Kidney (tissue), 14 donors: ENCODE results near the gene ERAS. TPM values are rescaled to one million over a fixed set of nuclear protein-coding genes. Genes with fewer than 3 reads are reported as not detected.
"Not testable (repeated sequence)": the region's sequence is repeated elsewhere in the genome, so short reads cannot be mapped to it uniquely, and the experiment has no call there.

Source experiments
- DNase-seq, 5 donors: peaks; one replicate each; pipeline ENCODE4 v3.0.0-alpha.2; 2013 to 2020
- FAIRE-seq: peaks from 2 replicates; lab custom pipeline; 2012; peaks lifted over from hg19 to GRCh38; lab: Jason Lieb, UNC
- H3K27ac ChIP-seq, 2 donors: one replicate each; pipeline ENCODE4 v1.7.0; 2013; ENCODE audit warnings: low read depth in 2 of 2, low read length in 2 of 2, inconsistent platforms in 1 of 2
- H3K27me3 ChIP-seq: one replicate; pipeline ENCODE4 v1.7.1; 2013; ENCODE audit warnings: low read length, inconsistent platforms; ENCODE audit not compliant: control insufficient read depth, insufficient read depth
- H3K36me3 ChIP-seq, 3 donors: one replicate each; pipeline versions ENCODE4 v1.7.0 to v1.7.1; 2013; ENCODE audit warnings: low read length in 3 of 3, control low read depth in 1 of 3, inconsistent platforms in 1 of 3; ENCODE audit not compliant: insufficient read depth in 3 of 3, control insufficient read depth in 2 of 3
- H3K4me1 ChIP-seq, 3 donors: one replicate each; pipeline versions ENCODE4 v1.7.0 to v1.7.1; 2013; ENCODE audit warnings: low read length in 3 of 3, inconsistent platforms in 1 of 3, low read depth in 1 of 3; ENCODE audit not compliant: control insufficient read depth in 2 of 3, insufficient read depth in 2 of 3
- H3K4me3 ChIP-seq, 3 donors: one replicate each; pipeline versions ENCODE4 v1.7.0 to v1.8.1; 2013; ENCODE audit warnings: low read length in 3 of 3, control low read depth in 1 of 3, inconsistent platforms in 1 of 3
- H3K9ac ChIP-seq, 3 donors: one replicate each; pipeline versions ENCODE4 v1.7.0 to v1.7.1; 2013; ENCODE audit warnings: low read length in 3 of 3, control low read depth in 1 of 3, inconsistent platforms in 1 of 3
- H3K9me3 ChIP-seq, 3 donors: one replicate each; pipeline versions ENCODE4 v1.7.0 to v1.7.1; 2013; ENCODE audit warnings: low read length in 3 of 3, control low read depth in 1 of 3, inconsistent platforms in 1 of 3; ENCODE audit not compliant: control insufficient read depth in 2 of 3, insufficient read depth in 1 of 3
- CTCF ChIP-seq: IDR thresholded peaks from 3 replicates; pipeline ENCODE4 v1.5.1; 2012; ENCODE audit warnings: mild to moderate bottlenecking, moderate library complexity, borderline replicate concordance; ENCODE audit not compliant: insufficient read depth; ENCODE audit errors: extremely low read depth
- intact Hi-C: fragments of 100-400 bp; cut with DNase I; formaldehyde crosslinking; loops from one replicate; pipeline ENCODE4 v1.11.1; 2022
- polyA plus RNA-seq: library from polyadenylated mRNA; stranded (reverse); fragments of 350-450 nt; fragmentation: Illumina TruSeq; extraction: RNeasy Lipid Tissue Mini Kit (QIAGEN cat#74804); gene quantifications from one replicate; pipeline ENCODE4 v1.2.3, GENCODE V29; 2014; ENCODE audit warnings: low read depth, low replicate concordance; ENCODE audit not compliant: insufficient read depth
- total RNA-seq: library from RNA; stranded (reverse); fragmentation: NEBNext Ultra II Directional; extraction: Animal tissue kit (Norgen Biotek cat#: 25700); gene quantifications from one replicate; pipeline ENCODE4 v1.2.1, GENCODE V29; 2021
- donor health status: control.
- donor health status: control.
- donor health status: control.
- donor health status: control.
- donor health status: control.
- donor health status: DM: yes; HTN: yes; CAD: no.
- donor health status: Normal renal cell carcinoma (clear cell type).

The ERAS gene
- total and polyA plus RNA-seq, 2 donors from 2014 or later, result 0.19 to 0.43 TPM

GRCh38 chrX:48864210-48864609, 37.9 kb downstream of the ERAS start:
- DNase-seq (peak in 1 of 5 donors; percentile 8), FAIRE-seq (no peak)
- Histone ChIP-seq H3K27ac (no peak overlapping the region), H3K9me3 (no peaks in the 10 kb centered on the region), H3K9ac (no peak overlapping the region), H3K4me3 (no peak overlapping the region), H3K4me1 (no peaks in the 10 kb centered on the region), H3K36me3 (no peaks in the 10 kb centered on the region), H3K27me3 (no peaks in the 10 kb centered on the region)
- no peak for TF ChIP-seq CTCF
- intact Hi-C loops, result no loop called here

DNA sequence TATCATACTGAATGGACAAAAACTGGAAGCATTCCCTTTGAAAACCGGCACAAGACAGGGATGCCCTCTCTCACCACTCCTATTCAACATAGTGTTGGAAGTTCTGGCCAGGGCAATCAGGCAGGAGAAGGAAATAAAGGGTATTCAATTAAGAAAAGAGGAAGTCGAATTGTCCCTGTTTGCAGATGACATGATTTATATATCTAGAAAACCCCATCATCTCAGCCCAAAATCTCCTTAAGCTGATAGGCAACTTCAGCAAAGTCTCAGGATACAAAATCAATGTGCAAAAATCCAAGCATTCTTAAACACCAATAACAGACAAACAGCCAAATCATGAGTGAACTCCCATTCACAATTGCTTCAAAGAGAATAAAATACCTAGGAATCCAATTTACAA, 45.7 kb downstream of the ERAS start:
- DNase-seq, H3K4me1 ChIP-seq, H3K36me3 ChIP-seq, H3K27ac ChIP-seq, H3K9ac ChIP-seq, intact Hi-C loops, H3K4me3 ChIP-seq, FAIRE-seq, H3K9me3 ChIP-seq, H3K27me3 ChIP-seq: not testable (repeated sequence)

DNA sequence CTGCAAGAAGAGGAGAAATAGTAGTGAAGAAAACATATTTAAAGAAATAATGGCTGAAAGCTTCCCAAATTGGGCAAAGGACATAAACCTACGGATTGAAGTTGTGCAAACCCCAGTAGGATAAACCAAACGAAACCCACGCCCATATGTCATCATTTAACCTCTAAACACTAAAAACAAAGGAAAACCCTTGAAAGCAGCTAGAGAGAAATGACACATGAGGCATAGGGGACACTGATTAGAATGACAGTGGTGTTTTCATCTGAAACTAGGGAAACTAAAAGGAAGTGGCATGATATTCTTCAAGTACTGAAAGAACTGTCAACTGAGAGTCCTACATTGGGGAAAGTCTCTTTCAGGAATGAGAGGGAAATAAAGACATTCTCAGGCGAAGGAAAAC, 50.6 kb downstream of the ERAS start:
- H3K9me3 ChIP-seq, intact Hi-C loops, H3K27me3 ChIP-seq, H3K9ac ChIP-seq, H3K4me1 ChIP-seq, H3K27ac ChIP-seq, H3K4me3 ChIP-seq, DNase-seq, H3K36me3 ChIP-seq, FAIRE-seq: not testable (repeated sequence)

Other genes starting within 250 kb of the ERAS start
- gene WDR13, start 229.0 kb upstream of the ERAS start, total RNA-seq, result 177 TPM
- 201 TPM for gene WDR13, start 229.0 kb upstream of the ERAS start, polyA plus RNA-seq
- gene WAS, start 142.7 kb upstream of the ERAS start, total RNA-seq, result 14.2 TPM
- 2.2 TPM for gene WAS, start 142.7 kb upstream of the ERAS start, polyA plus RNA-seq
- 5.0 TPM for gene SUV39H1, start 129.8 kb upstream of the ERAS start, total RNA-seq
- gene SUV39H1, start 129.8 kb upstream of the ERAS start, polyA plus RNA-seq, result 2.8 TPM
- gene GLOD5, start 64.8 kb upstream of the ERAS start, total RNA-seq, result 0.94 TPM
- gene GLOD5, start 64.8 kb upstream of the ERAS start, polyA plus RNA-seq, result 12.6 TPM
- gene GATA1, start 39.9 kb upstream of the ERAS start, total RNA-seq, result 0.60 TPM
- gene GATA1, start 39.9 kb upstream of the ERAS start, polyA plus RNA-seq, result not detected
- 96.9 TPM for gene HDAC6, start 24.4 kb upstream of the ERAS start, total RNA-seq
- 123 TPM for gene HDAC6, start 24.4 kb upstream of the ERAS start, polyA plus RNA-seq
- 131 TPM for gene PCSK1N, start 9.1 kb downstream of the ERAS start, total RNA-seq
- 331 TPM for gene PCSK1N, start 9.1 kb downstream of the ERAS start, polyA plus RNA-seq
- gene TIMM17B, start 71.3 kb downstream of the ERAS start, total RNA-seq, result 44.8 TPM
- 109 TPM for gene TIMM17B, start 71.3 kb downstream of the ERAS start, polyA plus RNA-seq
- 61.3 TPM for gene PQBP1, start 71.4 kb downstream of the ERAS start, total RNA-seq
- gene PQBP1, start 71.4 kb downstream of the ERAS start, polyA plus RNA-seq, result 93.4 TPM
- 34.2 TPM for gene SLC35A2, start 85.1 kb downstream of the ERAS start, total RNA-seq
- gene SLC35A2, start 85.1 kb downstream of the ERAS start, polyA plus RNA-seq, result 29.3 TPM
- gene PIM2, start 92.5 kb downstream of the ERAS start, total RNA-seq, result 29.6 TPM
- gene PIM2, start 92.5 kb downstream of the ERAS start, polyA plus RNA-seq, result 8.7 TPM
- gene OTUD5, start 131.1 kb downstream of the ERAS start, total RNA-seq, result 56.2 TPM
- 40.2 TPM for gene OTUD5, start 131.1 kb downstream of the ERAS start, polyA plus RNA-seq
- 2.2 TPM for gene KCND1, start 145.3 kb downstream of the ERAS start, total RNA-seq
- gene KCND1, start 145.3 kb downstream of the ERAS start, polyA plus RNA-seq, result 0.92 TPM
- gene GRIPAP1, start 175.8 kb downstream of the ERAS start, total RNA-seq, result 52.8 TPM
- gene GRIPAP1, start 175.8 kb downstream of the ERAS start, polyA plus RNA-seq, result 24.0 TPM
- 47.3 TPM for gene TFE3, start 216.8 kb downstream of the ERAS start, total RNA-seq
- gene TFE3, start 216.8 kb downstream of the ERAS start, polyA plus RNA-seq, result 32.8 TPM
- 13.7 TPM for gene CCDC120, start 232.5 kb downstream of the ERAS start, total RNA-seq
- 5.2 TPM for gene CCDC120, start 232.5 kb downstream of the ERAS start, polyA plus RNA-seq
- 24.0 TPM for gene PRAF2, start 247.5 kb downstream of the ERAS start, total RNA-seq
- 47.9 TPM for gene PRAF2, start 247.5 kb downstream of the ERAS start, polyA plus RNA-seq